Measurements from ENCODE around the gene LMF2.

DNA sequence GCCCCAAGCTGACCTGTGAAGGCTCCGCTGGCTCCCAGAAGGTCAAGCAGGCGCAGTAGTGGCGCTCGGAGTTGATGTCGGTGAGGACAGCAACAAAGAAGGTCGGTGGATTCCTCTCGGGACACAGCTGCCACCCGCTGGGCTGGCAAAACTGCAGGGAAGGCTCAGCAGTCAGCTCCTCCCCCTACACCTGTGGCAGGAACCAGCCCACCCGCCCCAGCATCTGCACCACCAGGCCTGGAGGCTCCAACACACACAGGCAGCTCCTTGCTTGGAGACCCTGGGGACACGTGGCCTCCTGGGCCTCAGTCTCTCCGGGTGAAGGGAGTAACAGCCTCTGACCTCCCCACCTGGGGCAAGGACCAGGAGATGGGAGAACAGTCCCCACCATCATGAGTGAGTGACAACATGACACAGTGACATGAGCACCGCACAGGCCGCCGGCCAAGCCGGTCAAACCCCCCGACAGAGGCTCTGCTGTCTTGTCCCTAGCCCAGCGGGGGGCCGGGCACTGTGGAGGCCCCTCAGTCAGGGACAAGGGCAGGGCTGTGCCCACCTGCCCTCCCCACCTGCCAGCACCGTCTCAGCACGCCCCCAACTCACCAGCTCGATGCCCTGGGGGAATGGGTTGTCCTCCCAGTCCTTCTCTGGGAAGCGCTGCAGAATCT, 39.6 kb downstream of the LMF2 start:
- TF ChIP-seq CTCF (IDR thresholded peaks at IDR 0.05; ENCODE audit: insufficient read depth, low read length, poor library complexity, severe bottlenecking): no peak
- no peak for TF ChIP-seq EZH2phosphoT487 (conservative IDR thresholded peaks at IDR 0.05; ENCODE audit: low read length)
